Measurements from ENCODE around the gene SNX10. TPM values are rescaled to one million over a fixed set of nuclear protein-coding genes. Genes with fewer than 3 reads are reported as not detected.

The SNX10 gene
- polyA plus RNA-seq, 1 donor (not counting 4 experiments of a cell fraction or from before 2014, with no cell fraction given) = 7.0 TPM

GRCh38 chr7:26406433-26406832 is 114.8 kb downstream of the SNX10 start:
- dilution Hi-C loops (cut with MboI; ENCODE audit: extremely low pct_ligation_motif_present, low sequenced_read_pairs) = no loop called here
- no peaks in the 10 kb centered on the region for H4K20me1 ChIP-seq (ENCODE audit: control insufficient read depth, extremely low read depth, insufficient read depth, low read length)
- FAIRE-seq = no peak
- no peak overlapping the region for H2AFZ ChIP-seq (ENCODE audit: control insufficient read depth, low read length)
- no peaks in the 10 kb centered on the region for H3K36me3 ChIP-seq (ENCODE audit: control insufficient read depth in 2 of 2, extremely low read depth in 1 of 2, insufficient read depth in 2 of 2, low read length in 2 of 2)
- DNase-seq (ENCODE audit: low read depth, low spot score) = no peak
- H3K27ac ChIP-seq (ENCODE audit: control insufficient read depth, insufficient read depth, low read length) = no peak overlapping the region
- no peak overlapping the region for H3K4me3 ChIP-seq (ENCODE audit: control insufficient read depth in 2 of 3, extremely low read depth in 1 of 3, insufficient read depth in 2 of 3, low read depth in 1 of 3, low read length in 3 of 3)
- no peak overlapping the region for H3K9ac ChIP-seq (ENCODE audit: control insufficient read depth, extremely low read depth, insufficient read depth, low read length)
- no peak overlapping the region for H3K4me2 ChIP-seq (ENCODE audit: control insufficient read depth, extremely low read depth, insufficient read depth, low read depth, low read length)
- H3K4me1 ChIP-seq (ENCODE audit: control insufficient read depth, extremely low read depth, insufficient read depth, low read length) = no peaks in the 10 kb centered on the region
- TF ChIP-seq EZH2 (IDR thresholded peaks at IDR 0.05; ENCODE audit: low read length) = no peak
- TF ChIP-seq CTCF (optimal IDR thresholded peaks at IDR 0.05 in 1 of 3, IDR thresholded peaks at IDR 0.05 in 1 of 3, conservative IDR thresholded peaks at IDR 0.05 in 1 of 3; ENCODE audit: extremely low read depth in 1 of 3, insufficient read depth in 2 of 3, low read length in 3 of 3) = no peak
- no peaks in the 10 kb centered on the region for H3K79me2 ChIP-seq (ENCODE audit: control insufficient read depth, insufficient read depth, low read length)
- no peaks in the 10 kb centered on the region for H3K27me3 ChIP-seq (ENCODE audit: control insufficient read depth, extremely low read depth, insufficient read depth, low read length)
- H3K9me1 ChIP-seq (ENCODE audit: control insufficient read depth, extremely low read depth, insufficient read depth, low read length) = no peaks in the 10 kb centered on the region
- H3K9me3 ChIP-seq (ENCODE audit: control insufficient read depth, low read depth, low read length) = no peaks in the 10 kb centered on the region

GRCh38 chr7:26409661-26410547 is 118.2 kb downstream of the SNX10 start:
- no peak for DNase-seq (ENCODE audit: low read depth, low spot score)
- FAIRE-seq = no peak
- Histone ChIP-seq H3K4me3 (ENCODE audit: control insufficient read depth in 2 of 3, extremely low read depth in 1 of 3, insufficient read depth in 2 of 3, low read depth in 1 of 3, low read length in 3 of 3) (no peak overlapping the region), H3K79me2 (ENCODE audit: control insufficient read depth, insufficient read depth, low read length) (no peaks in the 10 kb centered on the region), H3K27me3 (ENCODE audit: control insufficient read depth, extremely low read depth, insufficient read depth, low read length) (peaks cover 4% of the 10 kb centered on the region), H3K9me3 (ENCODE audit: control insufficient read depth, low read depth, low read length) (no peaks in the 10 kb centered on the region), H2AFZ (ENCODE audit: control insufficient read depth, low read length) (no peak overlapping the region), H3K36me3 (ENCODE audit: control insufficient read depth in 2 of 2, extremely low read depth in 1 of 2, insufficient read depth in 2 of 2, low read length in 2 of 2) (no peaks in the 10 kb centered on the region), H3K27ac (ENCODE audit: control insufficient read depth, insufficient read depth, low read length) (no peak overlapping the region), H4K20me1 (ENCODE audit: control insufficient read depth, extremely low read depth, insufficient read depth, low read length) (no peaks in the 10 kb centered on the region), H3K9ac (ENCODE audit: control insufficient read depth, extremely low read depth, insufficient read depth, low read length) (no peak overlapping the region), H3K9me1 (ENCODE audit: control insufficient read depth, extremely low read depth, insufficient read depth, low read length) (no peaks in the 10 kb centered on the region), H3K4me1 (ENCODE audit: control insufficient read depth, extremely low read depth, insufficient read depth, low read length) (no peaks in the 10 kb centered on the region), H3K4me2 (ENCODE audit: control insufficient read depth, extremely low read depth, insufficient read depth, low read depth, low read length) (no peak overlapping the region)
- TF ChIP-seq EZH2 (IDR thresholded peaks at IDR 0.05; ENCODE audit: low read length) (no peak), CTCF (optimal IDR thresholded peaks at IDR 0.05 in 1 of 3, IDR thresholded peaks at IDR 0.05 in 1 of 3, conservative IDR thresholded peaks at IDR 0.05 in 1 of 3; ENCODE audit: extremely low read depth in 1 of 3, insufficient read depth in 2 of 3, low read length in 3 of 3) (no peak)
- dilution Hi-C loops (cut with MboI; ENCODE audit: extremely low pct_ligation_motif_present, low sequenced_read_pairs) = no loop called here

Data from keratinocyte (primary cell).